CD4-positive, alpha-beta T cell (primary cell): ENCODE measurements around the gene OGDH. TPM values are rescaled to one million over a fixed set of nuclear protein-coding genes. Genes with fewer than 3 reads are reported as not detected.

Source experiments
- ATAC-seq: fragments of 200-7000 bp; cut with Tn5 transposase; one replicate; pipeline ENCODE4 v1.10.0; 2022; ENCODE audit warnings: mild to moderate bottlenecking; ENCODE audit not compliant: poor library complexity
- CTCF ChIA-PET: fragments of 350-600 bp; sonication (Branson Sonifier 250); formaldehyde crosslinking; loops from one replicate; lab custom pipeline; 2021; ENCODE audit warnings: antibody characterized with exemption, inconsistent platforms; lab: Charles Lee
- POLR2A ChIA-PET: fragments of 350-600 bp; sonication (Branson Sonifier 250); formaldehyde crosslinking; loops from one replicate; lab custom pipeline; 2021; ENCODE audit warnings: antibody characterized with exemption, inconsistent platforms; lab: Charles Lee
- DNase-seq, 14 experiments: peaks; one replicate each; pipeline ENCODE4 v3.0.0-alpha.2; 2013 to 2020; ENCODE audit warnings: mixed read lengths in 2 of 14
- H3K27ac ChIP-seq, 2 donors: one replicate each; pipeline versions ENCODE4 v1.5.1 to v1.7.0; 2013; ENCODE audit warnings: low read length in 2 of 2, low read depth in 1 of 2, mild to moderate bottlenecking in 1 of 2
- H3K27me3 ChIP-seq, 2 experiments: 1 replicate in 1 of 2; 2 replicates in 1 of 2; pipeline versions ENCODE4 v1.6.1 to v1.7.0; 2013; ENCODE audit warnings: low read length in 2 of 2, control low read depth in 1 of 2, mild to moderate bottlenecking in 1 of 2, moderate library complexity in 1 of 2; ENCODE audit not compliant: insufficient read depth in 2 of 2, control insufficient read depth in 1 of 2
- H3K36me3 ChIP-seq: one replicate; pipeline ENCODE4 v1.6.1; 2013; ENCODE audit warnings: low read length, control low read depth; ENCODE audit not compliant: insufficient read depth
- H3K4me1 ChIP-seq: one replicate; pipeline ENCODE4 v1.6.1; 2013; ENCODE audit warnings: low read length, control low read depth; ENCODE audit not compliant: insufficient read depth
- H3K4me3 ChIP-seq: one replicate; pipeline ENCODE4 v1.5.1; 2013; ENCODE audit warnings: mild to moderate bottlenecking, low read length, moderate library complexity
- H3K9me3 ChIP-seq, 2 experiments: 1 replicate in 1 of 2; 2 replicates in 1 of 2; pipeline versions ENCODE4 v1.6.1 to v1.7.0; 2013; ENCODE audit warnings: low read length in 2 of 2, mild to moderate bottlenecking in 2 of 2, control low read depth in 1 of 2, moderate library complexity in 1 of 2; ENCODE audit not compliant: control insufficient read depth in 1 of 2, insufficient read depth in 1 of 2
- H3K27ac Mint-ChIP-seq: one replicate; pipeline ENCODE4 v1.8.0; 2020; ENCODE audit warnings: mixed read lengths
- H3K27me3 Mint-ChIP-seq: one replicate; pipeline ENCODE4 v1.8.0; 2021; ENCODE audit warnings: mixed read lengths
- H3K36me3 Mint-ChIP-seq: one replicate; pipeline ENCODE4 v1.8.0; 2021; ENCODE audit warnings: low read depth, mixed read lengths
- H3K4me1 Mint-ChIP-seq: one replicate; pipeline ENCODE4 v1.8.0; 2021; ENCODE audit warnings: low read depth, mixed read lengths
- H3K4me3 Mint-ChIP-seq: one replicate; pipeline ENCODE4 v1.8.0; 2020; ENCODE audit warnings: mild to moderate bottlenecking, mixed read lengths
- H3K9me3 Mint-ChIP-seq: one replicate; pipeline ENCODE4 v1.8.0; 2020; ENCODE audit warnings: mixed read lengths
- intact Hi-C, 2 experiments: fragments of 100-400 bp; cut with DNase I in 1 of 2; cut with micrococcal nuclease in 1 of 2; formaldehyde crosslinking; loops; one replicate each; pipeline versions ENCODE4 v1.15.1 to v1.9.0; 2023 to 2025; cut with DNase I, micrococcal nuclease
- total RNA-seq, 174 experiments: library from RNA in 2 of 174; stranded (reverse) in 2 of 174; gene quantifications; one replicate each; pipeline ENCODE4 v1.2.3 and lab custom pipeline; 2021 to 2026
- TF ChIP-seq, protein P1 (sequence below): fragments of 200-600 bp; IDR thresholded peaks from one replicate; pipeline ENCODE4 v1.8.0; 2022; ENCODE audit warnings: antibody characterized with exemption, mild to moderate bottlenecking

The OGDH gene
- total RNA-seq, 2 experiments from 2014 or later: 39.8 to 43.8 TPM

DNA sequence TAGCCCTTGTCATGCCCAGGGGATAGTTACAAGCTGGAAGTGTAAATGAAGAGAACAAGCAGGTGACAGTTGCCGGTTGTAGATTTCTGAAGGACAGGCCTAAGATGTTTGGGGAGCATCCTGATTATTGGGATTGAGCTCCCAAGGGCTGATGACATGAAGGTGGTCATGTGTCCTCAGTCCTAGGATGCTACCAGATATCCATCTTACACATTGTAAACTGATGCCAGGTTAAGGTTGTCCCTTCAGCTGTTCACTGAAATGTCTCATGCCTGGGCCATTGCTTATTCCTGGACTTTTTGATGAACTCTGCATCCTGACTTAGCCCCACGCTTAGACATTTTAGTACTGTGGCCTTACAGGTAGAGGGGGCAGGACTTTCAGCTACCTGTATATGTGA, 143.6 kb downstream of the OGDH start:
- peaks cover 46% of the 10 kb centered on the region for H3K4me1 Mint-ChIP-seq
- intact Hi-C loops: loop anchor here (2.0 to 10.0 kb wide), 8 partner anchors 47 to 667 kb away; partner anchors contain the start of genes NUDCD3 (in 1 of the 2), OGDH (in 1 of the 2), POLM (in 1 of the 2) and PPIA (in 1 of the 2)
- CTCF ChIA-PET: interaction anchor here (0.9 to 1.6 kb wide), 4 partner anchors 13 to 362 kb away, joined by 3 to 5 read pairs (median 4); partner anchors contain the start of gene TBRG4
- peak overlapping the region; percentile 87 for H3K4me3 ChIP-seq
- H3K9me3 Mint-ChIP-seq: no peaks in the 10 kb centered on the region
- H3K36me3 ChIP-seq: peaks cover 5% of the 10 kb centered on the region
- peaks cover 51% of the 10 kb centered on the region for H3K4me1 ChIP-seq
- H3K27ac ChIP-seq: peak overlapping the region; percentile 68 to 79
- TF ChIP-seq, protein P1, sequence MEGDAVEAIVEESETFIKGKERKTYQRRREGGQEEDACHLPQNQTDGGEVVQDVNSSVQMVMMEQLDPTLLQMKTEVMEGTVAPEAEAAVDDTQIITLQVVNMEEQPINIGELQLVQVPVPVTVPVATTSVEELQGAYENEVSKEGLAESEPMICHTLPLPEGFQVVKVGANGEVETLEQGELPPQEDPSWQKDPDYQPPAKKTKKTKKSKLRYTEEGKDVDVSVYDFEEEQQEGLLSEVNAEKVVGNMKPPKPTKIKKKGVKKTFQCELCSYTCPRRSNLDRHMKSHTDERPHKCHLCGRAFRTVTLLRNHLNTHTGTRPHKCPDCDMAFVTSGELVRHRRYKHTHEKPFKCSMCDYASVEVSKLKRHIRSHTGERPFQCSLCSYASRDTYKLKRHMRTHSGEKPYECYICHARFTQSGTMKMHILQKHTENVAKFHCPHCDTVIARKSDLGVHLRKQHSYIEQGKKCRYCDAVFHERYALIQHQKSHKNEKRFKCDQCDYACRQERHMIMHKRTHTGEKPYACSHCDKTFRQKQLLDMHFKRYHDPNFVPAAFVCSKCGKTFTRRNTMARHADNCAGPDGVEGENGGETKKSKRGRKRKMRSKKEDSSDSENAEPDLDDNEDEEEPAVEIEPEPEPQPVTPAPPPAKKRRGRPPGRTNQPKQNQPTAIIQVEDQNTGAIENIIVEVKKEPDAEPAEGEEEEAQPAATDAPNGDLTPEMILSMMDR: no peak
- no peaks in the 10 kb centered on the region for H3K27me3 Mint-ChIP-seq
- H3K27me3 ChIP-seq: no peaks in the 10 kb centered on the region
- DNase-seq (peak in 1 of 14 experiments; percentile 14), ATAC-seq (no peak)
- H3K9me3 ChIP-seq: no peaks in the 10 kb centered on the region
- peak overlapping the region; percentile 84 for H3K4me3 Mint-ChIP-seq
- H3K36me3 Mint-ChIP-seq: peaks cover 10% of the 10 kb centered on the region
- peak overlapping the region; percentile 86 for H3K27ac Mint-ChIP-seq
- POLR2A ChIA-PET: interaction anchor here (0.5 to 3.3 kb wide), 14 partner anchors 18 to 258 kb away, joined by 3 to 32 read pairs (median 4); partner anchors contain the start of genes H2AZ2, OGDH, PPIA and PURB

- no peak for ATAC-seq
- intact Hi-C loops: loop anchor here in 1 of 2 experiments (5.0 kb wide), 1 partner anchor 168 kb away; the partner anchor contains the start of gene TMED4
Measured at GRCh38 chr7:44750424-44750823, 144.0 kb downstream of the OGDH start.

DNA sequence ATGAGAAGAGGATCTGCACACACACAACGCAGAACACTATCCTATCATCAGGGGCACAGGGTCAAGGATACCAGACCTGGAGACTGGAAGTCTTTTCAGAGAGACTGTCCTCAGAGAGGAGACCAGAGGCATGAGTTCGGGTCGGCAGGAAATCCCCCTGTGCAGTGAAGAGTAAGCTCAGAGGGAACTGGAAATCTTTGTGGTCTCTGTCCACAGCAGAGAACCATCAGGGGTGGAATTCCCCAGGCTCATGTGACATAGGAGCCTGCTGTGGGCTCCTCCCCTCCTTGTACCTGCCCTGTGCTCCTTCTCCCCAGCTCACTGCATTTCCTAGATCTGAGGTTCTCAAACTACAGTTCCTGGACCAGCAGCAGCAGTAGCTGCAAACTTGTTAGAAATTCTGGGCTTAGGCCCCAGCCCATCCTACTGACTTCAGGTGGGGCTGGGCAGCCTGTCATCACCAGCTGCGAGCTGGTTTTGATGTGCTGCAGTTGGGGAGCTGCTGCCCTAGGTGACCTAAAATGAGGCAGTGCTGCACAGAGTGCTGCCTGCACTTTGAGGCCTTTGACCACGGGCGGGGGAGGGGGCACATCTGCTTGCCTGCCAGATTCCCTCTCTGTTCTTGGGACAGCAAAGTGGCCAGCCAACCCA, 144.6 kb downstream of the OGDH start:
- H3K4me1 ChIP-seq: peaks cover 62% of the 10 kb centered on the region
- H3K36me3 ChIP-seq: peaks cover 8% of the 10 kb centered on the region
- DNase-seq (peak in 10 of 14 experiments; percentile 15 to 92 (median 42)), ATAC-seq (peak; percentile 38)
- Mint-ChIP-seq H3K36me3 (peaks cover 12% of the 10 kb centered on the region), H3K4me3 (peak overlapping the region; percentile 84), H3K27me3 (no peaks in the 10 kb centered on the region), H3K9me3 (no peaks in the 10 kb centered on the region), H3K4me1 (peaks cover 46% of the 10 kb centered on the region), H3K27ac (peak overlapping the region; percentile 86)
- TF ChIP-seq, protein P1: no peak
- no peaks in the 10 kb centered on the region for H3K27me3 ChIP-seq
- intact Hi-C loops: loop anchor here in 1 of 2 experiments (5.0 kb wide), 1 partner anchor 169 kb away; the partner anchor contains the start of gene TMED4
- POLR2A ChIA-PET: interaction anchor here (1.2 to 3.3 kb wide), 7 partner anchors 17 to 169 kb away, joined by 4 to 32 read pairs (median 9); partner anchors contain the start of genes H2AZ2, OGDH and TMED4
- peak overlapping the region; percentile 87 for H3K4me3 ChIP-seq
- CTCF ChIA-PET: interaction anchor here (0.6 to 1.6 kb wide), 3 partner anchors 17 to 163 kb away, joined by 3 to 5 read pairs (median 4); no protein-coding TSS in a partner anchor
- no peaks in the 10 kb centered on the region for H3K9me3 ChIP-seq
- peak overlapping the region; percentile 68 to 79 for H3K27ac ChIP-seq

More at GRCh38 chr7:44750424-44750823, 144.0 kb downstream of the OGDH start:
- Mint-ChIP-seq H3K4me1 (peaks cover 46% of the 10 kb centered on the region), H3K4me3 (peak overlapping the region; percentile 84), H3K36me3 (peaks cover 10% of the 10 kb centered on the region), H3K27me3 (no peaks in the 10 kb centered on the region), H3K27ac (peak overlapping the region; percentile 86), H3K9me3 (no peaks in the 10 kb centered on the region)
- ChIA-PET CTCF (interaction anchor here (0.9 to 1.6 kb wide), 3 partner anchors 12 to 162 kb away, joined by 3 to 5 read pairs (median 4); no protein-coding TSS in a partner anchor), POLR2A (interaction anchor here (0.5 to 3.3 kb wide), 9 partner anchors 18 to 257 kb away, joined by 3 to 32 read pairs (median 9); partner anchors contain the start of genes H2AZ2, OGDH, PPIA and PURB)
- H3K4me3 ChIP-seq: peak overlapping the region; percentile 87
- DNase-seq: peak in 2 of 14 experiments; percentile 23 to 38
- no peaks in the 10 kb centered on the region for H3K27me3 ChIP-seq
- no peaks in the 10 kb centered on the region for H3K9me3 ChIP-seq
- TF ChIP-seq, protein P1: no peak
- peak overlapping the region; percentile 68 to 79 for H3K27ac ChIP-seq
- peaks cover 8% of the 10 kb centered on the region for H3K36me3 ChIP-seq
- peaks cover 56% of the 10 kb centered on the region for H3K4me1 ChIP-seq
